GM19395 (cell line): ENCODE measurements around the gene CCNT1.
"Not testable (repeated sequence)": the region's sequence is repeated elsewhere in the genome, so short reads cannot be mapped to it uniquely, and the experiment has no call there.

ENCODE experiments used
- ATAC-seq: cut with Tn5 transposase; IDR thresholded peaks from one replicate; pipeline ENCODE4 v1.9.1; 2021; ENCODE audit warnings: mild to moderate bottlenecking, moderate library complexity; ENCODE audit not compliant: unreplicated experiment

Gene CCNT1

DNA sequence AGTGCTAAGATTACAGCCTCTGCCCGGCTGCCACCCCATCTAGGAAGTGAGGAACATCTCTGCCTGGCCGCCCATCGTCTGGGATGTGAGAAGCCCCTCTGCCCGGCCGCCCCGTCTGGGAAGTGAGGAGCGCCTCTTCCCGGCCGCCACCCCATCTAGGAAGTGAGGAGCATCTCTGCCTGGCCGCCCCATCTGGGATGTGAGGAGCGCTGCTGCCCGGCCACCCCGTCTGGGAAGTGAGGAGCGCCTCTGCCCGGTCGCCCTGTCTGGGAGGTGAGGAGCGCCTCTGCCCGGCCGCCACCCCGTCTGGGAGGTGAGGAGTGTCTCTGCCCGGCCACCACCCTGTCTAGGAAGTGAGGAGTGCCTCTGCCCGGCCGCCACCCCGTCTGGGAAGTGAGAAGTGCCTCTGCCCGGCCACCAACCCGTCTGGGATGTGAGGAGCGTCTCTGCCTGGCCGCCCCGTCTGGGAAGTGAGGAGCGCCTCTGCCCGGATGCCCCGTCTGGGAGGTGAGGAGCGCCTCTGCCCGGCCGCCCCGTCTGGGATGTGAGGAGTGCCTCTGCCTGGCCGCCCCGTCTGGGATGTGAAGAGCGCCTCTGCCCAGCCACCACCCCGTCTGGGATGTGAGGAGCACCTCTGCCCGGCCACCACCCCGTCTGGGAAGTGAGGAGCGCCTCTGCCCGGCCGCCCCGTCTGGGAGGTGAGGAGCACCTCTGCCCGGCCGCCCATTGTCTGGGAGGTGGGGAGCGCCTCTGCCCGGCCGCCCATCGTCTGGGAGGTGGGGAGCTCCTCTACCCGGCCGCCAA lies 74.6 kb downstream of the CCNT1 start:
- ATAC-seq = not testable (repeated sequence)

GRCh38 chr12:48640854-48641253 lies 75.7 kb downstream of the CCNT1 start:
- ATAC-seq = no peak

DNA sequence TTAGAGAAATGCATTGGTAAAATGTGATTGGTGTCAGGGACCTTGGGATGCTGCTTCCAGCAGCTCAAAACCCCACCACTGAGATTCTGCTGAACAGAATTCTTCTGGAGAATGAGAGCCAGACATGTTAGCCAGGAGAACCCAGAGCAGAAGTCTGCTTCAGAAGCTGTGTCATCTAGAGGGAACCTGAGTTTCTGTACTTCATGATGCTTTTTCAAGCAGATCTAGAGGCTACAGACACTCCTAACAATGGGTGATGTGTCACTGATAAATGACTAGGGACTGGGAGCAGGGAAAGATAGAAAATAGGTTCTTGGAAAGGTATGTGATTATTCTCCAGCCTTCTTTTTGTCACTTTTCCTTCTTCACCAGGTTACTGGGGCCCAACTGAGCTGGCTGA lies 76.1 kb downstream of the CCNT1 start:
- no peak for ATAC-seq
